ENCODE data around the gene MPI. TPM values are rescaled to one million over a fixed set of nuclear protein-coding genes. Genes with fewer than 3 reads are reported as not detected.

MPI gene
- total RNA-seq, 2 experiments from 2014 or later: 67.1 to 74.3 TPM

DNA sequence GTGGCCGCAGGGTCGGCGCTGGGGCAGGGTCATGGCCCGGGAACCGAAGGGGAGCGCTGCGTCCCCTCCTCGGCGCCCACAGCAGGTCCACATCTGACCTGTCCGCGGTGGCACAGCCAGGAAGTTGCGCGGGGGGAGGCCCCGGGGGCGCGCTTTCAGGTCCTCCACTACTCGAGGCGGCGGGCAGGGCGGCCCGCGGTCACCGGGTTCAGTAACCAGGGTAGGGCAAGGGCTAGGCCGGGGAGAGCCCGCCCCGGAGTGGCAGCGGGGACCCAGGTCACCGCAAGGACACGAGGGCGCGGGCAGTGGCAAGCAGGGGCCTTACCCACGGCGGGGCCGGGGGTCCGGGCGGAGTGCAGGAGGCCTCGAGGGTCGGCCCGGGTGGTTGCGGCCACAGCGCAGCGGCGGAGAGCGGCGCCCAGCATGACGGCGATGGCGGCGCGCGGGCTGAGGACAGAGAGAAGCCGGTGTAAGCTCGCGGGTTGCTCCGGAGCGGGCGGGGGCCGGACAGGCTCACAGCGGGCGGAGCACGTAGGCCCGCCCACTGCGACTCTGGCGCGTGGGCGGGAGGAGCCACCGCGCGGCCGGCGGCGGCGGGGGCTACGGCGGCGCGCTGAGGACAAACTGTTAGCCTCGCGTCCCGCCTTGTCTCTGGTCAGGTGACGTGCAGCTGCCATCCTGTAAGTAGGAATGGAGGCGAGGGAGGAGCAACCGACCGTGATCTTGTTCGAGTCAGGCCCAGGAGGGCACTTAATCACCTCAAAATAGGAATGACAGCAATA, 47.9 kb downstream of the MPI start, which contains the start of gene COX5A:
TSS of gene COX5A (minus strand) at position 484 of the 782 bp plus-strand sequence. CDS start at position 425, 59 bp downstream.
- ChIA-PET POLR2A (interaction anchor here (0.6 to 1.7 kb wide), 16 partner anchors 9 to 392 kb away, joined by 3 to 5 read pairs (median 3); partner anchors contain the start of genes PPCDC and ULK3), CTCF (interaction anchor here (0.7 to 2.6 kb wide), 5 partner anchors 13 to 266 kb away, joined by 3 to 16 read pairs (median 4); partner anchors contain the start of genes C15orf39 and RPP25)
- Mint-ChIP-seq H3K27me3 (no peaks in the 10 kb centered on the region), H3K27ac (peak within 1 kb of the TSS; percentile 94), H3K36me3 (ENCODE audit: low read depth) (peaks cover 17% of the 10 kb centered on the region), H3K4me1 (ENCODE audit: low read depth) (peaks cover 20% of the 10 kb centered on the region), H3K4me3 (peak within 1 kb of the TSS; percentile 87), H3K9me3 (no peaks in the 10 kb centered on the region)
- TF ChIP-seq, protein P1, sequence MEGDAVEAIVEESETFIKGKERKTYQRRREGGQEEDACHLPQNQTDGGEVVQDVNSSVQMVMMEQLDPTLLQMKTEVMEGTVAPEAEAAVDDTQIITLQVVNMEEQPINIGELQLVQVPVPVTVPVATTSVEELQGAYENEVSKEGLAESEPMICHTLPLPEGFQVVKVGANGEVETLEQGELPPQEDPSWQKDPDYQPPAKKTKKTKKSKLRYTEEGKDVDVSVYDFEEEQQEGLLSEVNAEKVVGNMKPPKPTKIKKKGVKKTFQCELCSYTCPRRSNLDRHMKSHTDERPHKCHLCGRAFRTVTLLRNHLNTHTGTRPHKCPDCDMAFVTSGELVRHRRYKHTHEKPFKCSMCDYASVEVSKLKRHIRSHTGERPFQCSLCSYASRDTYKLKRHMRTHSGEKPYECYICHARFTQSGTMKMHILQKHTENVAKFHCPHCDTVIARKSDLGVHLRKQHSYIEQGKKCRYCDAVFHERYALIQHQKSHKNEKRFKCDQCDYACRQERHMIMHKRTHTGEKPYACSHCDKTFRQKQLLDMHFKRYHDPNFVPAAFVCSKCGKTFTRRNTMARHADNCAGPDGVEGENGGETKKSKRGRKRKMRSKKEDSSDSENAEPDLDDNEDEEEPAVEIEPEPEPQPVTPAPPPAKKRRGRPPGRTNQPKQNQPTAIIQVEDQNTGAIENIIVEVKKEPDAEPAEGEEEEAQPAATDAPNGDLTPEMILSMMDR (IDR thresholded peaks at IDR 0.05): no peak
- DNase-seq (peak; percentile 95), ATAC-seq (peak; percentile 94)
- intact Hi-C loops (cut with micrococcal nuclease): no loop called here

DNA sequence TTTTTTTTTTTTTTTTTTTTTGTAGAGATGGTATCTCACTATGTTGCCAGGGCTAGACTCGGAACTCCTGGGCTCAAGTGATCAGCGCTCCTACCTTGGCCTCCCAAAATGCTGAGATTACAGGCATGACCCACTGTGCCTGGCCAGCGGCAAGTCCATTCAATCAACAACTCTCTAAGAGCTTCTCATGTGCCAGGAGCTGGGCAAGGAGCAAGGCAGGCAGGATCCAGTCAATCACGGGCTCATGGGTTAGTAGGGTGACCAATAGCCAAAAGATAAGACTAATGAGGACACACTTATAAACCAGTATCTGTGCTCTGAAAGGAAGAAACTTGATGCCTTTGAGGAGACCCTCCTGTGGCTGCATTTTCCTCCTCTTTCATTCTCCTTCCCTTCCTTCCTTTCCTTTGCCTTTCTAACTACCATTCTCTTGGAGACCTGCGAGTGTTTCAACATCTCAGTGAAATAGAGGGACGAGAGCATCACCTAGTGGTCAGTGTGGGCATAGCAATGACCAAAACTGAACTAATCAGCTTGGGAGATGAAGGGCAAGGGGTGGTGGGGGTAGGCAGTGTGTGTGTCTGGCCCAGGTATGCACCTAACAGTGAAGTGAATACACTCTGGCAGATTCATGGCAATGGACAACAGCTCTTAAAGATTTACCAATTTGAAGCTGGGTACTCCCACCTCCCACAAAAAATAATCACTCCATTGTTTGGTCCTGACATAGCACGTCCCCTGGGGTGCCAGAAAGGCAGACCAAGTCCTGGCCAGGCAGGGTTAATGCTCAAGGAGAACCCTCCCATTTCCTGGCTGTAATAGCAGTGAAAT, 60.5 kb downstream of the MPI start:
- peaks cover 12% of the 10 kb centered on the region for H3K4me1 Mint-ChIP-seq (ENCODE audit: low read depth)
- no peak overlapping the region for H3K4me3 Mint-ChIP-seq

DNA sequence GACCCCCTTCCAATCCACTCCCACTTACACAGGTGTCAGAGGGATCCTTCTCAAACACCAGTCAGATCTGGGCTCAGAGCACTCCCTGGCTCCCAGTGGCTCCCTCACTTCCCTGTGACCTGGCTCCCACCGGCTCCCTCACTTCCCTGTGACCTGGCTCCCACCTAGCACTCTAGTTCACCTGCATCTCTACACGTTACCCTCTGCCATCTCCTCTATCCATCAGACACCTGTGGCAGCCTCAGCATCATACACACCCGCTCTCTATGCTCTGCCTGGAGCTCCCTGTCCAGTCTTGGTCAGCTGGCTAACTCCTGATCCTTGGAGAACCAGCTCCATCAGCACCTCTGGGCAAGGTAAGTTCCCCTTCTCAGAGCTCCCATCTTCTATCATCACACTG, 61.2 kb downstream of the MPI start:
- POLR2A ChIA-PET: interaction anchor here (0.7 to 1.4 kb wide), 4 partner anchors 13 to 267 kb away, joined by 3 to 4 read pairs (median 3); partner anchors contain the start of genes COX5A, PPCDC and SCAMP5
- DNase-seq (no peak), ATAC-seq (no peak)
- TF ChIP-seq, protein P1 (IDR thresholded peaks at IDR 0.05): no peak
- H3K9me3 Mint-ChIP-seq: no peaks in the 10 kb centered on the region
- H3K36me3 Mint-ChIP-seq (ENCODE audit: low read depth): no peaks in the 10 kb centered on the region
- intact Hi-C loops (cut with micrococcal nuclease): no loop called here
- CTCF ChIA-PET: interaction anchor here (0.5 to 4.1 kb wide), 38 partner anchors 9 to 317 kb away, joined by 3 to 36 read pairs (median 4); partner anchors contain the start of genes COX5A, FAM219B, PPCDC and SCAMP5
- H3K4me3 Mint-ChIP-seq: no peak overlapping the region
- H3K27me3 Mint-ChIP-seq: no peaks in the 10 kb centered on the region
- H3K4me1 Mint-ChIP-seq (ENCODE audit: low read depth): peaks cover 16% of the 10 kb centered on the region
- no peak overlapping the region for H3K27ac Mint-ChIP-seq

More for the DNA sequence above, 60.5 kb downstream of the MPI start:
- ChIA-PET POLR2A (interaction anchor here (0.7 to 1.4 kb wide), 4 partner anchors 12 to 266 kb away, joined by 3 to 4 read pairs (median 3); partner anchors contain the start of genes COX5A, PPCDC and SCAMP5), CTCF (interaction anchor here (0.5 to 4.1 kb wide), 42 partner anchors 8 to 316 kb away, joined by 3 to 36 read pairs (median 6); partner anchors contain the start of genes COX5A, FAM219B, PPCDC and SCAMP5)
- no peaks in the 10 kb centered on the region for H3K9me3 Mint-ChIP-seq
- no peaks in the 10 kb centered on the region for H3K36me3 Mint-ChIP-seq (ENCODE audit: low read depth)
- no peaks in the 10 kb centered on the region for H3K27me3 Mint-ChIP-seq
- TF ChIP-seq, protein P1 (IDR thresholded peaks at IDR 0.05): peak; percentile 96
- intact Hi-C loops (cut with micrococcal nuclease): no loop called here
- ATAC-seq (peak; percentile 92), DNase-seq (peak; percentile 89)
- H3K27ac Mint-ChIP-seq: no peak overlapping the region

Small RNA genes lying within 50 kb of the gene (microRNA-seq; reads per million reads assigned to microRNA genes)
- 4.2 reads per million, percentile 16 among the genes with 10 or more reads in this experiment for gene MIR6882 (ENCODE audit: borderline microRNAs expressed, borderline replicate concordance)

Other genes starting within 250 kb of the MPI start
- gene EDC3, start 194.0 kb upstream of the MPI start, total RNA-seq: 10 to 100 TPM; 41.9 to 44.1 TPM
- gene CYP1A1, start 164.5 kb upstream of the MPI start, total RNA-seq: 1 to 10 TPM; 4.3 to 4.9 TPM
- not detected for gene CYP1A2, start 141.2 kb upstream of the MPI start, total RNA-seq
- gene CSK, start 108.0 kb upstream of the MPI start, total RNA-seq: 100 to 1,000 TPM; 254 to 260 TPM
- gene LMAN1L, start 77.2 kb upstream of the MPI start, total RNA-seq: under 1 TPM in 1 of 2 experiments, not detected in 1; 0.11 TPM
- under 1 TPM in 1 of 2 experiments, not detected in 1; 0.11 TPM for gene CPLX3, start 63.4 kb upstream of the MPI start, total RNA-seq
- 10 to 100 TPM; 45.9 to 49.3 TPM for gene ULK3, start 46.9 kb upstream of the MPI start, total RNA-seq
- gene SCAMP2, start 16.7 kb upstream of the MPI start, total RNA-seq: 10 to 100 TPM; 57.8 to 58.9 TPM
- gene FAM219B, start 16.8 kb downstream of the MPI start, total RNA-seq: 10 to 100 TPM; 36.5 to 44.7 TPM
- gene COX5A, start 48.0 kb downstream of the MPI start, total RNA-seq: 100 to 1,000 TPM; 342 TPM
- gene RPP25, start 66.7 kb downstream of the MPI start, total RNA-seq: 1 to 10 TPM; 7.0 to 7.2 TPM
- 1 to 10 TPM in 1 of 2 experiments, under 1 TPM in 1; 0.65 to 1.1 TPM for gene SCAMP5, start 105.5 kb downstream of the MPI start, total RNA-seq
- 10 to 100 TPM; 25.7 to 26.6 TPM for gene PPCDC, start 133.5 kb downstream of the MPI start, total RNA-seq